ENCODE measurements around the gene MIEN1. TPM values are rescaled to one million over a fixed set of nuclear protein-coding genes. Genes with fewer than 3 reads are reported as not detected.

The MIEN1 gene
- total RNA-seq, 4 donors from 2014 or later: 32.4 to 52.7 (median 46.4) TPM

DNA sequence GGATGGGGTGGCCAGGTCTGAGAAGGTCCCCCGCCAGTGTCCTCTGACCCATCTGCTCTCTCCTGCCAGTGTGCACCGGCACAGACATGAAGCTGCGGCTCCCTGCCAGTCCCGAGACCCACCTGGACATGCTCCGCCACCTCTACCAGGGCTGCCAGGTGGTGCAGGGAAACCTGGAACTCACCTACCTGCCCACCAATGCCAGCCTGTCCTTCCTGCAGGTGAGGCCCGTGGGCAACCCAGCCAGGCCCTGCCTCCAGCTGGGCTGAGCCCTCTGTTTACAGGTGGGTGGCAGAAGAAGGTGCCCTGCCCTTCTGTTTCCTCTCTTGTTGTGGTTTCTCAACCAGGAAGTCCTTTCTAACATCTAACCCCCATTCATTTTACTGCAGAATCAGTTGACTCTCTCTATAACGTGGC, 23.4 kb downstream of the MIEN1 start:
- TF ChIP-seq, protein P1, sequence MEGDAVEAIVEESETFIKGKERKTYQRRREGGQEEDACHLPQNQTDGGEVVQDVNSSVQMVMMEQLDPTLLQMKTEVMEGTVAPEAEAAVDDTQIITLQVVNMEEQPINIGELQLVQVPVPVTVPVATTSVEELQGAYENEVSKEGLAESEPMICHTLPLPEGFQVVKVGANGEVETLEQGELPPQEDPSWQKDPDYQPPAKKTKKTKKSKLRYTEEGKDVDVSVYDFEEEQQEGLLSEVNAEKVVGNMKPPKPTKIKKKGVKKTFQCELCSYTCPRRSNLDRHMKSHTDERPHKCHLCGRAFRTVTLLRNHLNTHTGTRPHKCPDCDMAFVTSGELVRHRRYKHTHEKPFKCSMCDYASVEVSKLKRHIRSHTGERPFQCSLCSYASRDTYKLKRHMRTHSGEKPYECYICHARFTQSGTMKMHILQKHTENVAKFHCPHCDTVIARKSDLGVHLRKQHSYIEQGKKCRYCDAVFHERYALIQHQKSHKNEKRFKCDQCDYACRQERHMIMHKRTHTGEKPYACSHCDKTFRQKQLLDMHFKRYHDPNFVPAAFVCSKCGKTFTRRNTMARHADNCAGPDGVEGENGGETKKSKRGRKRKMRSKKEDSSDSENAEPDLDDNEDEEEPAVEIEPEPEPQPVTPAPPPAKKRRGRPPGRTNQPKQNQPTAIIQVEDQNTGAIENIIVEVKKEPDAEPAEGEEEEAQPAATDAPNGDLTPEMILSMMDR (IDR thresholded peaks at IDR 0.05; ENCODE audit: low read depth): no peak

DNA sequence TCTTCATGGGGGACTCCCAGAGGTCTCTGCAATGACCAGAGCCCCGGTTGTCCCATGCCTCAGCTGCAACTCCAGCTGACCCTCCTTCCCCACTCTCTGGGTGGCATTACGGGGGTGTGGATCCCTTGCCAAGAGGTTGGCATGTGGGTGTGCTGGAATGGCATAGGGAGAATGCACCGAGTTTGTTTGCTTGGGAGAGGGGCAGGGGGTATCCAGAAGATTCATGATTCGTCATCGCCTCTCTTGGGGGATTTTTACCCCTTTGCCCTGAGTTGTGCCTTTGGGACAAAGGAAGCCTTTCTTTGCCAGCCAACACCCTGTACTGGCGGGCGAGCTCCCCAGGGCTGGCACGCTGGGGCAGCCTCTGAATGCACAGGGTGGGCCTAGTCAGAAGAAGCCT, 23.9 kb downstream of the MIEN1 start:
- TF ChIP-seq, protein P1 (IDR thresholded peaks at IDR 0.05; ENCODE audit: low read depth): no peak

DNA sequence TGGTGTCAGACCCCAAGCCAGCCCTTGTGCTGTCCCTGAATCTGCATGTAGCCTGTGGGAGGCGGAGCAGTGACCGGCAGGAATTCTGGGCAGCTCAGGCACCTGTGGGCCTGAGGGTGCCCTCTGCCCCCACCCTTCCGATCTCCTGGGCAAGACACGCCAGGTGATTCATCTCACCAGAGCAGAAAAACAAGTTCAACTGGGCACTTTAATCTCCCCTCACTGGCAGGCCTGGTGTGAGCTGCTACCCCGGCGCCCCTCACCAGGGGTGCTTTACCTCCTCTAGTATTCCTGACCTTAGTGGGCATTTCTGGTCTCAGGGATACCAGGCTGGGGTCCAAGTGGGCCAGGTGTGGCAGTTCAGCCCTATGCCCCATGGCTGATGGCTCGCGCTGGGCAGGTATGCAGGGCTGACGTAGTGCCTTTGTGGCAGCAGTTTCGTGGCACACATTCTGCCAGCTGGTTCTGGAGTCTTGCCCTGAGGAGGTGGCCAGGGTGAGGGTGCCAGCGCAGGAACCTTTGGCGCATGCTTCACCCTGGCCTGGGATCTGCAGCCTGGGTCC, 24.5 kb downstream of the MIEN1 start:
- TF ChIP-seq, protein P1 (IDR thresholded peaks at IDR 0.05; ENCODE audit: low read depth): no peak

DNA sequence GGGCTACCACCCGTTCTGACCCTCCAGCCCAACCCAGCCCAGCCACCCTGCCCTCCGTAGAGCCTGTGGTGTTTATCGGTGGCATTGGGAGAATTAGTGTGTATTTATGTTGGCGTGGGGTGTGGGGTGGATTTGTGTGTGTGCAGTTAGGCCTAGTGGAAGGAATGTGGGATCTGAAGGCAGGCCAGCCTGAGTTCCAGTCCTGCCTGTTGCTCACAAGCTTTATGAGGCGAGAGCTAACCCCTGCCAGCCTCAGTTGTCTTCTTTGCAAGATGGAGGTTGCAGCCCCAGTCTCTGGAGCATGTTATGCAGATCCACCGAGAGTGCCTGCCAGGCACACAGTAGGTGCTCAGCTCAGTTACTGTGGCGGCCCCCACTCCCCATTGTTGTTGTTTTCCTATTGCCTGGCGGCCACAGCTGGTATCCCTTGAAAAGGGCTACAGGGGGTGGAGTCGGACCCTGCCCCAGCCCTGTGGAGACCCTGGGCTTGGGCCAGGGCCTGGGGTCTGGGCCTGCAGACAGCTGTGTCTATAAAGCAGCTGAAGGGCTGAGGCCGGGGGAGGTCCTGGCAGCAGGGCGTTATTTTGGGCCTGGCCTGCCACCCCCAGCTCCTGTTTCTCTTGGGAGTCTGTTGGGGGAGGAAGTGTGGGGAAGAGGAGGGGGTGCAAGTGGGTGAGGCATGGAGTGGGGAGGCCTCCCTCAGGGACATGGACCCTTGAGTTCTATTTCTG, 25.3 kb downstream of the MIEN1 start:
- TF ChIP-seq, protein P1 (IDR thresholded peaks at IDR 0.05; ENCODE audit: low read depth): no peak

DNA sequence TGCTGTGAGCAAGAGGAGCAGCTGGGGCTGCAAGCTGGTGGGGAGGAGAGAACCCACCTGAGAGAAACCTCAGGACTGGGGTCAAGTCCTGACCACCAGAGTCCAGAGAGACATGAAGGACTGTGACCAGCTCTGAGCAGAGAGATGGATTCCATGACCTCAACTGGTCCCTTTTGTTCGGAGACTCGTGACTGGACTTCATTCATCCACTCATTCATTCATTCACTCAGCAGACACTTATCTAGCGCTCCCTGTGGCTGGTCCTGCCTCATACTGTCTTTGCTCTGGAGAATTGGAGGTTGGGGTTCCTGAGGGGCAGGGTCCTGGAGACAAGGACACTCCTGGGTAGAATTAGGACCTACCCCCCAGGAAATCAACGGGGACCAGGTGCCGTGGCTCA, 26.4 kb downstream of the MIEN1 start:
- TF ChIP-seq, protein P1 (IDR thresholded peaks at IDR 0.05; ENCODE audit: low read depth): no peak

DNA sequence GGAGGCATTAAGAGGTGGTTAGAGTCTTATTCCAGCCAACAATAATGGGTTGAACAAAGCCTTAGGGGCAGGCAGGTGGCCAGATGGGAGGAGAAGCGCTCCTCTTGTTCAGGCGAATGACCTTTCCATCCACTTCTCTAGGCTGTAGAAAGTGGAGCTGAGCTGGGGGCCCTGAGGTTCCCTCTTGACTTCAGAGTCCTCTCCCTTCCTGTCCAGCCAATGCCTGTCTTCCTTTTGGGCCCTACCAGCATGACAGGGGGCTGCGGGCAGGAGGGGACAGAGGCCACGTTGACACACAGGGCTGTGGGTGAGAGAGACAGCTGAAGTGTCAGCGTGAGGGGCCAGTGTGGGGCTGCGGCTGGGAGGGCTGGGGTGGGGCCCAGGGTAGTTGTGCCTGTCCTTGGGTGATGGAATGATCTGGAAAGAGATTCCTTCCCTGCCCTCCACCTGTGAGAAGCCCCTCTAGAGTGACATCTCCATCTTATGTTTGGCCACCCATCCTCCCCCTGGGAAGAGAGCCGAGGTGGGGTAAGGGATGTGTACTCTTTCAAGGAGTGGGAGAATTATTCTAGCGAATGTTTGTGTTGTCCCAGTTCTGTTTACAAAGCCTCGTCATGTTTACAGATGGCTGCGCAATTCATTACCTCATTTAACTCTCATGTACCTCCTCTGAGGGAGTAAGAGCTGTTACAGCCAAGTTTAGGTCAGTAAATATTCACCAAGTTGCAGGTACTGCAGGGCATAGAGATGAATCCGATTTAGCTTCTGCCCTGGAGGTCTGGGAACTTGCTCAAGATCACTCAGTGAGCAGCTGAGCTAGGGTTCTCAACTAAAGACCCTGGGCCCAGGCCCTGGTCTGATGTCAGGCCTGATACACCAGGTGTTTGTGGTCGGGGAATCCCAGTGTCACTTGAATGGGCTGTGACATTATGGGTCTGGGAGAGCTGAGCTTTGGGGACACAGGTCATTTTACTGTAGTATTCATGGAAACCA, 27.1 kb downstream of the MIEN1 start:
- TF ChIP-seq, protein P1 (IDR thresholded peaks at IDR 0.05; ENCODE audit: low read depth): no peak
